ENCODE measurements around the gene KIAA1191. TPM values are rescaled to one million over a fixed set of nuclear protein-coding genes. Genes with fewer than 3 reads are reported as not detected.

The KIAA1191 gene
- total and polyA plus RNA-seq, 2 of the 8 experiments (the other 6 are each of a cell fraction or from before 2014, with no cell fraction given): 86.4 to 88.0 TPM

DNA sequence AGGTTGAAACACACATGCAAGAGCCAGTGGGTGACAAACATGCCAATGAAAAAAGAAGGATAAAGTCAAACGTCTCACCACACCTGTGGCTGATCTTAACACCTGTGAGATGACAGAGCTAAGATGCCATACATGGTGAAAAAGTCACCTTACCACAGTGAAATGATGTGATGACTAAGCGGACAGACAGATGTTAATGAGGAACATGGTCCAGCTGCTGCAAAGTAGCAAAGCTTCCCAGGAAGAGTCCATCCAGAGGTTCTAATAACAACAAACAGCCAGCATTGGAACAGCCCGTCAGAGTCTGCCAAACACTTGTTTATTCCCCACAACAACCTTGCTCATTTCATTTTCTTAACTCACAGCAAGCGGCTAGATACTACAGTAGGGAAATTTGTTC is 1.9 kb downstream of the KIAA1191 start:
- H3K9me3 ChIP-seq (ENCODE audit: insufficient read depth in 2 of 2, low read depth in 1 of 2, low read length in 1 of 2): no peaks in the 10 kb centered on the region
- H2AK5ac ChIP-seq (ENCODE audit: low read depth, low read length): no peak overlapping the region
- peaks cover 4 to 22% of the 10 kb centered on the region in 2 experiments for H4K20me1 ChIP-seq (replicated peaks in 1 of 2; ENCODE audit: control insufficient read depth in 1 of 2, insufficient read depth in 2 of 2, low read length in 2 of 2)
- no peak overlapping the region for H3K4ac ChIP-seq (replicated peaks; ENCODE audit: insufficient read length, low read depth, low read length)
- H3K27ac ChIP-seq (ENCODE audit: low read depth, low read length): no peak overlapping the region
- no peak overlapping the region for H2BK120ac ChIP-seq (replicated peaks; ENCODE audit: low read depth, low read length)
- H3K4me1 ChIP-seq (replicated peaks in 1 of 4; ENCODE audit: control insufficient read depth in 3 of 4, insufficient read depth in 4 of 4, low read length in 3 of 4): no peaks in the 10 kb centered on the region; a peak in 1 of 7 replicates
- H4K5ac ChIP-seq (ENCODE audit: insufficient read length, low read depth, low read length): no peak overlapping the region
- no peak for DNase-seq (ENCODE audit: low read depth in 1 of 2, low spot score in 2 of 2)
- no peak overlapping the region for H3K23ac ChIP-seq (ENCODE audit: insufficient read length)
- no peak overlapping the region; a peak in 1 of 4 replicates for H3K4me2 ChIP-seq (ENCODE audit: insufficient read depth in 1 of 2, low read depth in 2 of 2, low read length in 2 of 2)
- H2AFZ ChIP-seq (ENCODE audit: low read length): no peak overlapping the region
- CTCF ChIA-PET (ENCODE audit: partially characterized antibody): interaction anchor here (0.7 kb wide), 1 partner anchor 11 kb away, joined by 3 read pairs; no protein-coding TSS in a partner anchor
- H2BK5ac ChIP-seq (ENCODE audit: low read depth, low read length): no peak overlapping the region
- H3K79me2 ChIP-seq (ENCODE audit: control insufficient read depth in 1 of 2, insufficient read depth in 2 of 2, low read length in 2 of 2): peaks cover 5 to 51% of the 10 kb centered on the region in 2 experiments; a peak in 3 of 4 replicates
- H3K23me2 ChIP-seq (ENCODE audit: low read depth, low read length): peaks cover 4% of the 10 kb centered on the region
- H4K8ac ChIP-seq (ENCODE audit: extremely low read depth, insufficient read depth, low read length): peak overlapping the region; percentile 38; the same call in 1 of the 2 replicates
- H3K36me3 ChIP-seq (ENCODE audit: control insufficient read depth in 2 of 4, insufficient read depth in 4 of 4, low read length in 3 of 4): peaks cover 3 to 37% (median 4%) of the 10 kb centered on the region in 4 experiments; a peak in 7 of 8 replicates
- H2BK15ac ChIP-seq (ENCODE audit: low read length): no peak overlapping the region
- H3K9ac ChIP-seq (replicated peaks in 1 of 4; ENCODE audit: extremely low read depth in 1 of 4, low read depth in 3 of 4, low read length in 3 of 4): peak overlapping the region in 1 of 4 experiments; percentile 12; a peak in 1 of 7 replicates
- H3K14ac ChIP-seq (ENCODE audit: insufficient read length): no peak overlapping the region
- H2BK20ac ChIP-seq (ENCODE audit: low read length): no peak overlapping the region
- peaks cover 2 to 17% (median 13%) of the 10 kb centered on the region in 4 experiments for H3K27me3 ChIP-seq (replicated peaks in 1 of 4; ENCODE audit: control insufficient read depth in 3 of 4, extremely low read depth in 1 of 4, insufficient read depth in 3 of 4, low read length in 3 of 4)
- POLR2A ChIA-PET (ENCODE audit: partially characterized antibody): interaction anchor here (1.1 to 3.6 kb wide), 2 partner anchors 17 to 29 kb away, joined by 3 to 30 read pairs; partner anchors contain the start of genes HIGD2A and NOP16
- no peak overlapping the region for H2BK12ac ChIP-seq (ENCODE audit: low read depth, low read length)
- H3K18ac ChIP-seq (ENCODE audit: extremely low read depth, low read length): no peak overlapping the region
- peaks cover 11% of the 10 kb centered on the region for H3K79me1 ChIP-seq (ENCODE audit: low read depth, low read length)
- WGBS, 2 experiments (ENCODE audit: extremely low coverage in 1 of 2, insufficient coverage in 1 of 2, insufficient read length in 1 of 2, insufficient replicate concordance in 2 of 2, low coverage in 1 of 2, low lambda C conversion rate in 2 of 2, missing lambda C conversion rate in 1 of 2): 90% methylated on average over 4 of the region's 4 CpGs; no CpG with 5 or more reads in 1 of the 2 experiments
- H3K56ac ChIP-seq (replicated peaks; ENCODE audit: insufficient read length, low read depth, low read length): no peak overlapping the region
- no peak overlapping the region for H3K4me3 ChIP-seq (ENCODE audit: extremely low read depth in 1 of 4, insufficient read depth in 2 of 4, low read depth in 3 of 4, low read length in 4 of 4)
- H4K91ac ChIP-seq (replicated peaks; ENCODE audit: insufficient read length, low read length): no peak overlapping the region
- no peak for FAIRE-seq
- TF ChIP-seq BACH1 (IDR thresholded peaks at IDR 0.05; ENCODE audit: low read length) (no peak), CHD2 (IDR thresholded peaks at IDR 0.05; ENCODE audit: low read length) (no peak), ATF2 (IDR thresholded peaks at IDR 0.05; ENCODE audit: low read length) (no peak), GABPA (IDR thresholded peaks at IDR 0.05; ENCODE audit: borderline replicate concordance, insufficient read depth, low read length) (no peak), ATF3 (IDR thresholded peaks at IDR 0.05; ENCODE audit: insufficient read depth, low read depth, low read length) (no peak), TCF12 (IDR thresholded peaks at IDR 0.05; ENCODE audit: low read depth, low read length) (no peak), ASH2L (IDR thresholded peaks at IDR 0.05; ENCODE audit: low read length) (no peak), BCL11A (IDR thresholded peaks at IDR 0.05; ENCODE audit: low read depth in 2 of 2, low read length in 2 of 2) (no peak), CBX5 (IDR thresholded peaks at IDR 0.05; ENCODE audit: low read depth, low read length) (no peak), RXRA (IDR thresholded peaks at IDR 0.05; ENCODE audit: insufficient read depth, low read depth, low read length) (no peak), NRF1 (IDR thresholded peaks at IDR 0.05; ENCODE audit: low read depth, low read length) (no peak), BRCA1 (IDR thresholded peaks at IDR 0.05; ENCODE audit: low read depth, low read length) (no peak)
